ENCODE measurements around the gene SFR1. TPM values are rescaled to one million over a fixed set of nuclear protein-coding genes. Genes with fewer than 3 reads are reported as not detected.
A peak's percentile ranks its signal among the peaks of the same experiment; 100 is the strongest.

Gene SFR1, protein sequence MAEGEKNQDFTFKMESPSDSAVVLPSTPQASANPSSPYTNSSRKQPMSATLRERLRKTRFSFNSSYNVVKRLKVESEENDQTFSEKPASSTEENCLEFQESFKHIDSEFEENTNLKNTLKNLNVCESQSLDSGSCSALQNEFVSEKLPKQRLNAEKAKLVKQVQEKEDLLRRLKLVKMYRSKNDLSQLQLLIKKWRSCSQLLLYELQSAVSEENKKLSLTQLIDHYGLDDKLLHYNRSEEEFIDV
- 10.3 and 13.3 TPM in 2 replicates for total RNA-seq

DNA sequence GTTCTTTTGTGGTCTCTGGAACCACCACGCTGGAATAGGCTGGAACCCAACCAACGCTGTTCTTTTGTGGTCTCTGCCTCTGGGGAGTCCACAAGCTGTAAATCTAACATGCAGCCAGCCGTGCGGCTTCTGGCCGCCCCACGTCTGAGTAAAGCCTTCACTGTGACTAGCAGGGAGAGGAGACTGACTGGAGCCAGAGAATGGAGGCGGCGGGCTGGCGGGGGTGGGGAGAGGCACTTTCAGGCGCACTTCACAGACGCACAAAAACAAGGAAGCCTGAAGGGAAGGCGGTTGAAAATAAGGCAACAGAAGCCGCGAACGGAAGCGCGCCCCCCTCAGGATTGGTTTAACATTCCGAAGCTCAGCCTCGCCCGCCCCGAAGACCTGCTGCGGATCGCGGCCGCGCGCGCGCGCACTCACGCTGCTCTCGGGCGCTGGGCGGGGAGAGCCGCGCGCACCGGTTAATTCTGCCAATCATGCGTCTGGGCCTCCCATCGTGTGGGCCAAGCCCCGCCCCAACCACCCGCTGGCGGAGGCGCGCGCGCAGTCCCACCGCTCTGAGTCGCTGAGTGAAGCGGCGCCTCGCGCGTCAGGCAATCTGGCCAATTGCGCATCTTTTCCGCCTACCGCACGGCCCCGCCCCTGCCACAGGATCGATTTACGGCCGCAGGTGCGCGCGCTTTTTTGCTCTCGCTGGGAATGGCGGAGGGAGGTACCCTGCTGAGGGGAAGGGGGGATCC, at the start of gene SFR1:
Gene SFR1 (plus strand): TSS at position 687 of the 740 bp plus-strand sequence. CDS start 13 bp downstream, at position 700.
- DNase-seq (ENCODE audit: low read depth, low spot score), result peak; percentile 95

DNA sequence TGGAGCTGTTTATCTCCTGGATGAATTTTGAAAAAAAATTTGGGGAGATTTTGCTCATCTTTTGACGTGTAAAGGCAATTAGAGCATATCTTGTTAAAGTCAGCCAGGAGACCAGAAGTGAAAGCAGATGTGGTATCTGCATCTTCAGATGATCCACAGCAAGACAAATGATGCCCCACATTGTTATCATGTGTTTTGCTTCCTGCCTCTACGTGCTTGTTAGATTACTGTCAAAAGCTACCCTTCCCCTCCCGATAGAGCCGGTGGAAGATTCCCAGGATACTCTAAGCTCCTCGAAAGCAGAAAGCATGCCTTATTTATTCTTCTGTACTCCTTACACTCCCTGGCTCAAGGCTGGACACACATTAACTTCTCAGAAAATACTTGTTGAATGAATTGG, 49.2 kb upstream of the SFR1 start:
- no peak for DNase-seq (ENCODE audit: low read depth, low spot score)

DNA sequence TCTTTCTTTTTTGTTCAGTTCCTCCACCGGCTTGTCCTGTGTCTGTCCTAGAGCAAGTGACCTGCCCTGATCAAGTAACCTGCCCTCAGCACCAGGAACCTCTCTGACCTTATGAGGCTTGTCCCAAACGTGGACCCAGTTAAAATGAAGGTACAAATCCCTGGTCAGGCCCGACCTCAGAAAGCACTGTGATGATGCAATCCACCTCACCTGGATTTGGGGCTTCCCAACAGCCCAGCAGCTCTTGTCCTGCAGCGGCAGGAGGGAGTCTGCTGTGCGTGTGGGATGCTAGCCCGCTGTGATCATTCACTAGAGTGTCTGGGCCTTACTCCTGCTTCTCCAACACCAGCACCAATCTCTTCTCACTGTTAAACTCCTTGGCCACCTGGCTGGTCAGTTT, 47.5 kb upstream of the SFR1 start:
- no peak for DNase-seq (ENCODE audit: low read depth, low spot score)

DNA sequence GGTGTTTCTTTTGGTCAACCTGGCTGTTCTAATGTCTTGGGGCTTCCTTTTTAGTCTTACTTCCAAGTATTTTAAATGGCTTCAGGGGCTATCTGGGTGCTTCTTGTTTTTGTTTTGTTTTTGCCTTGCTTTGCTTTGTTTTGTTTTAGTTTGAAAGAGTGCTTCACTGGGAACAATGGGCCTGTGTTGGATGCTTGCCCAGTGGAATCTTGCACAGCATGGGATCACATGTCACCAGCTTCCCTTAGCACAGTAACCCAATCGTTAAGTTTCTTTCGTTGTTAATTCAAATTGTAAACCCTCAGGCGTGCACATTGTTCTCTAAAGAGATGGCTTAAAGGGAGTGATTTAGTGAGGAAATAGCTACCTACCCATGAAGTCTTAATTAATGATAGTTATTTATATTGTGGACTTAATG, 45.2 kb upstream of the SFR1 start:
- peak; percentile 89 for DNase-seq (ENCODE audit: low read depth, low spot score)

DNA sequence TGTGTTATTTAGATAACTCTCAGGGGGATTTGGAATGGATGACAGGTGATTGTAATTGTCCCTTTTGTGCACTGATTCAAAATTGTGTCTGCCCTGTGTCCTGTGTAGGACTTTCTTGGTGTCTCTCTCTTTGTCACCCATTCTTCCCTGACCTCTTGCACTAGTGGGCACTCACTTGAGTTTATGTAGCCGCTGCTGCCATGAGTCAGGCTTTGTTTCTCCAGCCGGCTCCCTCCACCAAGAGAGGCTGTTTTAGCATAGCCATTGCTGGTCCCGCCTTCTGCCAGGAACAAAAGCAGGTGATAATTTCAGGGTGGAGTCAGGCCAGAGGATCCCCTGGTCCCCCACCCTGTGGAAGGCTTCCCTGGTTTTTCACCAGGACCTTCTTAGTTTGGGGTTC, 44.7 kb upstream of the SFR1 start:
- DNase-seq (ENCODE audit: low read depth, low spot score), result no peak

DNA sequence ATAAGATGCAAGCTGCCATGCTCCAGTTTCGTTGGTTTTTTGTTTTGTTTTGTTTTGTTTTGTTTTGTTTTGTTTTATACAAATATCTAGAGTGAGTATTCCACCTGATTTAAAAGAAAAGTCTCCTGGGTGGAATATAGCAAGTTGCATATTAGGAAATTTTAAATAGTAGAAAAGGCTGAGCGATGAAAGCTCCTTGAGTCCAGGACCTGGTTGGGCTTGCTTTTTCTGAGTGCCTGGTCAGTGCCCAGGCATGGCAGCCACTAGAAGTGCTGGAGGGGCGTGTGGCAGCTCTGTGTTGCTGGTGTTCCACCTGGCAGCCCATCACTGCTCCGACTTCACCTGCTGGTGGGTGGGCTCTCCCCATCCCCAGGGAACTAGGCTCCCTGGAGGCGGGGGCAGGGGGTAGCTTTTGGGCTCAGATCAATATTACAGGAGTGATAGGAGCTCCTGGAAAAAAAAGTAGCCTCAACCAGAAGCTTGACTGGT, 44.3 kb upstream of the SFR1 start:
- no peak for DNase-seq (ENCODE audit: low read depth, low spot score)

DNA sequence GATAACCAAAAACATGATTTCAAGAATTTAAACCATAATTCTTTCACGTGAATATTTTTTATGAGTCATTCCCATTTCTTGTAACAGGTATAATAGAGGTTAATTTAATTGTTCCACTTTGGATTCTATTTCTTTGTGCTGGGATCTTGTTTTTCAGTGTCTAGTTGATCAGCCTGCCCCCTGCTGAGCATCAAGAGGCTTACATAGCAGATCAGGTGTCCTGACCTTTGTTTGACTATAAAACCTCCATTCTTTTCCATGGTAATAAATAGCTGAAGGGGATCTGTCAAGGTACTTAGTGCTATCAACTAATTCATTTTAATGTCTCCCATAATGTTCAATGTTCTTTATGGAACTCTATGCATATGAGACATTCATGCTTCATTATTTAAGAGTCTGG, 41.2 kb upstream of the SFR1 start:
- DNase-seq (ENCODE audit: low read depth, low spot score), result peak; percentile 22

DNA sequence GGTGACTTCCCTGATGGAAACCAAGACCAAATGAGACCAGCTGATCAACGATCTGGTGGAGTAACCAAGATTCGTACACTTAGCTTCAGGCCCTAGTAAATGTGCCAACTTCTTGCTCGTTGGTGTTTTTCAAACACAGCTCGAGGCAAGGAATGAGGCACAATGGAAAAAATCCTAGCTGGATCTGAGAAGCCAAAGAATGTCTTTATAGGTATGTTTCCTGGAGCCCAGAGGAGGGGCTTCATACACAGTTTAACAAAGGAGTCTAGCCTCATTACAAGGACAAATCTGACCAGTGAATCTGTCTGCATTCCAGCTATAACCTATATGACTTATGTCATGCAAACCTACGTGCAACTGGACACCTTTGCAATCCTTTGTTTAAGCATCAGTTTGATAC, 40.0 kb upstream of the SFR1 start:
- DNase-seq (ENCODE audit: low read depth, low spot score), result no peak

DNA sequence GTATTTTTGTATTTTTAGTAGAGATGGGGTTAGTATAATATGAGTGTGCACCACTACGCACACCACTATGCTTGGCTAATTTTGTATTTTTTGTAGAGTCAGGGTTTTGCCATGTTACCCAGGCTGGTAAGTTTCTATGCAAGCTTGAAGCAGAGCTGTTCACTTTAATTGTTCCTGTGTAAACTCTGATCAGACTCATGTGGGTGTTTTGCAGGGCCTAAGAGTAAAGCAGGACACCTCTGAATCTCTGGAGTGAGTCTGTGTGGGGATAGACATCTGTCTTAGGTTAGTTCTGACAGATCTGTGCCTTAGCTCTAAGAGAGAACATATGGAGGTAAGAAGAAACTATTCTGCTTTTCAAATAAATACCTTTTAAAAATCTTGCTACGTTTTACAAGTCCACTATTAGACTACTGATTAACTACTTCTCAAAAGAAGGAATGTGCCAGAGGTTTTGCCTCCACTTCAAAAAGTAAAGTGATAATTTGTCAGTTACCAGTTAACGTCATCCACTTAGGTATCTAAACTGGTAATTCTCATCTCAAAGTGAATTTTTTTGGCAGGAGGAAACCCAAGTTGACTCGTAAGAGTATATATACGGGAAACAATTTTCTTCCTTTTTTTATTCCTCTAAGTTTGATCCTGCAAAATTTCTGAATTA, 37.4 kb upstream of the SFR1 start:
- no peak for DNase-seq (ENCODE audit: low read depth, low spot score)

DNA sequence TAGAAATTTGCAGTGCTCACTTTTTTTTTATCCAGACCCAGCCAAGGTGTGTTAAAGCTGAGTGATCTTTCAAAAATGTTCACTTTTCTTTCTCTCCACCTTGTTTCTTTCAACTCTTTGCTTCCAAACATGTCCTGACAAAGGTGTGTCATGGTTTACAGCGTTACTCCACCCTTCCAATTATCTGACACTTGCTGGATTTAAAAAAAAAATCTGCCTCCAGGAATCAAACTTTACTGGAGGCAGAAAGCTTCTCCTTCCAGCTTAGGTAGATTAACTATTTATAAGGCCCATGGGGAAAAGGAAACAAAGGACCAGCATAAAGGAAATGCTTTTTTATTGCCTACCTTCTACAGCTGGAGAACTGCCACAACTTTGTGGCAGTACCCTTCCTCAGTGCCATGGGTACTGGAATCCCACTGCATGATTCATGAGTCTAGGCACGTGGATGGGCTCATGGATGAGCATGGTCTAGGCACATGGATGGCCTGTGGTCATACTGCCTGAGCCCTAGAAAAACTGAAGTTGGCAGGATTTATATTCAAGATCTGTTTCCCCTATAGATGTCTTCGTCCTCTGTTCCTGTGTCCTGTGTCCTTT, 36.1 kb upstream of the SFR1 start, which contains the start of gene COL17A1:
Gene COL17A1 (minus strand): TSS at position 80 of the 600 bp plus-strand sequence. CDS start 5,207 bp downstream, outside the sequence.
- DNase-seq (ENCODE audit: low read depth, low spot score), result no peak

DNA sequence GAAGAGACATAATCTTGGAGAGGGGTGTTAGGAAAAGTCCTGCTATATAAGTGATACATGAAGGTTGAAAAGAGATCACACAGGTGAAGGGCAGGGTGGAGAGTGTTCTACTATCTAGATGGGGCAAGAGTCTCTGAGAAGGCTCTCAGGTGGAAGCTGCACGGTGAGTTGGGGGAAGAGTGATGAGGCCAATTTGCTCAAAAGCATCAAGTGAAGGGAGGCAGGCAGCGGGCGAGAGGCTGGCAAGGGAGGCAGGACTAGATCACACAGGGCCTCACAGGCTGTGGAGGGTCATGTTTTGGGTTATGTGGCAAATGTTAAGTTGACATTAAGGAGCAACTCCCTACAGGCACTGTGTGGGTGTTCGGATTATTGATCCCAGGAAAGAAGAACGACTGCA, 33.7 kb upstream of the SFR1 start:
- no peak for DNase-seq (ENCODE audit: low read depth, low spot score)

DNA sequence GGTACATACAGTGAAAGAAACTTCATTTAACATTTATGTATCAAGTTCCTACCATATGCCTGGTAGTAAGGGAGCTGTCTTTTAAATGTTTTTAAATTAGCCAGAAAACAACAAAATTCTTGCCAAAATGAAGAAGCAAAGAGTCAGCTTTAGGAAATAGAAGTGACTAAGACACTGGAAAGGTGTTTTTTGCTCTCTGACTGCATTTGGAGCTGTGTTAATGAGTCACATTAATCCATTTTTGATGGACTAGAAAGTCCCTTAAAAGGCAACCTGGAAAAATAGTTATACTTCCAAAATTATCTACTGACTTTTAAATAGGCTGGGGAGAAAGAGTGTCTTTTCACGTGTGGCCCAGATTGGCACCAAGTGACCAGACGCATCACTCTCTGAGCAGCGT, 32.4 kb upstream of the SFR1 start:
- DNase-seq (ENCODE audit: low read depth, low spot score), result no peak

DNA sequence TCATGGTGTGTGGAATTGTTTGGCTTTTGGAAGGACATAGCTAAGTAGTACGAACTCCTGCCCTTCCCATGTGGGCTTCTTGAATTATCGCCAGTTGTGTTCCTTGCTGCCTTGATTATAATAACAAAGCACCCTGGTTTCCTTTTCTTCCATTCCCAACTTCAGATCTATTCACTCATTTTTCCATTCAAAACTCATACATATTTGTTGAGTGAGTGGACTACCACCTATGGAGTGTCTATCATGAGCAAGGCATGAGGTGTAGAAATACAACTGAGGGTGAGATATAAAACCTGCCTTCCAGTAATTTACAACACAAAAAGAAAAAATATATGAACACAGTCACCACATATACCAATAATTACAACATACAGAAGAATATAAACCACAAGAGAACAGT, 31.4 kb upstream of the SFR1 start:
- DNase-seq (ENCODE audit: low read depth, low spot score), result no peak

DNA sequence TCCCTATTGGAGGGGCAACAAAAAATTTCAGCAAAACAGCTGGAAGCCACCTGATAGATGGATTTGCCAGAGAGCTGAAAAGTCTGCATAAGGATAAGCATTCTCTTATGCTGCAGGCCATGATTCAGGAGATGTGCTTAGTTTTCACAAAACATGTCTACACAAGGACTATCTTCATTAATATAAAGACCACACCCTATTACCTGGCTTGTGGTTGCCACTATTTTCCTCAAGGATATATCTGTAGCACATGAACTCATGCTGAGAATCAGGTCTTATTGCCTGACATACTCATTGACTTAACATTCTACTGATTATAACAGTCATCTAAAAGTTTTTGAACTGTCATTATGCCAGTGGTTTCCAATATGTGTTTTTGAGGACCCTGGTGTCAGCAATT, 29.2 kb upstream of the SFR1 start:
- no peak for DNase-seq (ENCODE audit: low read depth, low spot score)

DNA sequence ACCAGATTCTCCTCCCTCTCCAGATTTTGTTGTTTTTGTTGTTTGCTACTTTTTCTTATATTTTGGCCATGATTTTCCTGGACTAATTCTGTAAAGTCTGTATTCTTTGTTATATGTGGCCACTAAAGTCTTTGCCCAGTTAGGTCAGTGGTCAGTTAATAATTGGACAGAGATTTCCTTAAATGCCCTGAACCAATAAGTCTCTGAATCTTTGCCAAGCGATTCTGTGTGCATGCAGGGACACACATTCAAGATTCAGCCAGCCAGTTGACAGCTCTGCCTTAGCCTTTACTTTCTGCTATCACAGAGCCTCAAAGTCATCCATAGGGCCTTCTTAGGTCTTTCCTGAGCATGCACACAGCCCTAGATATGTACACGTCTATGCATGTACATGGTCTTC, 25.3 kb upstream of the SFR1 start:
- no peak for DNase-seq (ENCODE audit: low read depth, low spot score)

DNA sequence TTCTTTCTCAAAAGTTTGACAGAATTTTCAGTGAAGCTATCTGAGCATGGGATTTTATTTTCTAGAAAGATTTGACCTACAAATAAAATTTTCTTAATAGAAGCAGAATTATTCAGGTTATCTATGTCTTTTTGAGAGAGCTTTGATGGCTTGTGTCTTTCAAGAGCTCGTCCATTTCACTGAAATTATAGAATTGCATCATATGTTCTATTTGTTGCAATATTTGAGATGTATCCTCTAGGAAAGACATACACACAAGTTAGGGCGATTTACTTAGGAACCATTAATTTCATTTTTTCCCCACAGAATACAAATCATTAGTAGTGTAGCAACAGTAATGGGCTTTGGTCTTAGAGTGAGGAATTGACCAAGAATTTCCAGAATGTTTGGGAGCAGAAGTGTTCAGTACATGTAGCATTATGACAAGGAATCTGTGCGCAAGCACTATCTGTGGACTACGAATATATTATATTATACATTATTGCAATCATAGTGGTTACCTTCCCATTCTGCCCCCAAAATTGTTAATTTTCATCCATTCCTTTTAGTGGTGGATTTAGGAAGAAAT, 23.5 kb upstream of the SFR1 start:
- no peak for DNase-seq (ENCODE audit: low read depth, low spot score)

DNA sequence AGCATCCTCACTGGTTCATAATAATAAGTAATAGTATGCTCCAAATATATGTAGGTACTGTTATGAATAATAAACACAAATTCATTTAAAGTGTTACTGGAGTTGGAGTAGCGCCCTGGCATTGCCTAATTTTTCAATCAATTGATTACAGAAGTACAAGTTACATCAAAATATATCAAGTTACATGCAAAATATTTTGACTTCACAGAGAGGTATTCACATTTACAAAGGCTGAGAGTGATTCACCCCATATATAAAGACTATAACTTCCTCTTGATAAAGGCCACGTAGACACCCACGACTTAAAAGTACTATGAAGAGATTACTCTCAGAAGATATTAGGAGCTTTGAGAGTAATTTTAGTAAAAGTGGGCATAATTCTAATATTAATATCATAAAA, 22.7 kb upstream of the SFR1 start:
- DNase-seq (ENCODE audit: low read depth, low spot score), result no peak

DNA sequence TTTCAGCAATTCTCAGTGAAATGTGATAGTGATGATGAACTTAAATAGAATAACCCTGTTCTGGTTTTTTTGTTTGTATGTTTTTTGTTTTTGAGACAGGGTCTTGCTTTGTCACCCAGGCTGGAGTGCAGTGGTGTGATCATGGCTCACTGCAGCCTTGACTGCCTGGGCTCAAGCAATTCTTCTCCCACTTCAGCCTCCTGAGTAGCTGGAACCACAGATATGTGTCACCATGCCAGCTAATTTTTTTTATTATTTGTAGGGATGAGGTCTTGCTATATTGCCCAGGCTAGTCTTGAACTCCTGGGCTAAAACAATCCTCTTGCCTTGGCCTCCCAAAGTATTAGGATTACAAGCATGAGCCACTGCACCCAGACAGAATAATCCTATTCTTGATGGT, 22.0 kb upstream of the SFR1 start:
- no peak for DNase-seq (ENCODE audit: low read depth, low spot score)

DNA sequence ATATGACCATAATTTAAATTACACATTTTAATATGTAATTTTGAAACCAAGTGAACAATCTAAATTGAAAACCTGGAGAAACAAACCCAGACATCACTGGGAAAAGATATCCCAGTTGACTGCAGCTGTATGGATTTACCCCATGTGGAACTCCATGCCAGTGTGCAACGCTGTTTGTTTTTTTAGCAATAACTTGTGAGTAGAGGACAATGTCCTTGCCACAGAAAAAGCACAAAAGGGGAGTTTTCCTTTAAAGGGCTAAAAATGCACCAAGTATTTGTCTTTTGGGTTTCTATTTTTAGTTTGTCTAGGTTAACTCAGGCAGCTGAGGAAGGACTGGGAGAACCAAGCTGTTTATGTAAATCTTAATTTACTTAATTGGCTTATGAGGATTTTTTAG, 21.2 kb upstream of the SFR1 start:
- DNase-seq (ENCODE audit: low read depth, low spot score), result no peak

DNA sequence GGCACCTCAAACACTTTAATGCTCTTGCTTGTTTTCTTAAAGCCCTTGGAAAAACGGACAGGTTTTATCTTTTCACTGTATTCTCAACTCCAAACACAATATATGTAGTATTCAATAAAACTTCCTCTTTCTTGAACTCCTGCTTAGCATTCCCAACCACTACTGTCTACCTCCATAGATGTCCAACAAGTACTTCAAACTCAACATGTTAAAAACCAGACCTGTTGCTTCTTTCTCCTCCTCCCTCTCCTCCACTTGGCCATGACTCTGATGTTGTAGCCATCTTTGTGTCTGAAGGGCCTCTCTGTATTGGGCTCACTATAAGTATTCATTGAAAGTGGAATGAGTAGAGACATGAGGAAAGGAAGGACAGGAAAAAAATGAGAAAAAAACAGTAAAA, 20.1 kb upstream of the SFR1 start:
- no peak for DNase-seq (ENCODE audit: low read depth, low spot score)

DNA sequence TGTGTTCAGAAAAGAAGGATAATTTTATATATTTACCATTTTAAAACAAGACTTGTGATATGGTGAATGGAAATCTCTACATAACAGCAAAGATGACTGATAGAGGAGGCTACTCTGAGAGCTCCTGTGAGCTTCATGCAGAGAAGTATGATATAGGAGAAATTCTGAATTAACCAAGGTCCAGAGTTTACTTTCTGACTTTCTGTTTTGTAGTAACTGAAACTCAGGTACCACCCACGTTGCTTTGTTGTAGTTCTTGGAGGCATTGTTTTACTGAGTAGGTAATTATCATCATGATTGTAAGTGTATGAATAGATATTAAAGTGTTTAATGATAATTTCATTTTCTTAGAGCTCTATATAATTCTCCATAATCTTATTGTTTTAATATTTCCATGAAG, 18.0 kb upstream of the SFR1 start:
- no peak for DNase-seq (ENCODE audit: low read depth, low spot score)

DNA sequence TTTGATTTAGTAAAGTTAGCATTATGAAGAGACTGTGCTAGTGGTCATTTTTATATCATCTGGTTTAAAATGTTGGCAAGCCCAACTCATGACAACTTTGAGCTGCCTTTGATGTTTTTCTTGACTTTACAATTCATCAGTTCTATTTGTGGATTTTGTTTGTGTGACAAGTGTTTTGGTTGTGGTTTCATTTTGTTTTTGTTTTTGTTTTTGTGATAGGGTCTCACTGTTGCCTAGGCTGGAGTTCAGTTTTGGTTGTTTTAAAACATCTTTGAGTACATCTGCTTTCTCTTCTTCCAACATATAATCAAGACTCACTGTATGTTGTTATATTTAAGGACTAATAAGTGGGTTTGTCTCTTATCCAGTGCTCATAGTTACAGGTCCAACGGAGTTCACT, 17.6 kb upstream of the SFR1 start:
- DNase-seq (ENCODE audit: low read depth, low spot score), result no peak

All from pulmonary artery endothelial cell (primary cell).